Mammary epithelial cell (primary cell): ENCODE measurements around the gene CSMD2.

ENCODE experiments used
- CTCF ChIP-seq, 2 donors: IDR thresholded peaks in 1 of 2; conservative IDR thresholded peaks in 1 of 2; 2 replicates each; pipeline ENCODE4 v1.5.1; 2011 to 2012; ENCODE audit warnings: inconsistent platforms in 2 of 2, low read length in 2 of 2, mild to moderate bottlenecking in 2 of 2, control low read depth in 1 of 2, low read depth in 1 of 2; ENCODE audit not compliant: insufficient read depth in 1 of 2; ENCODE audit errors: extremely low read depth in 1 of 2
- EZH2 ChIP-seq: IDR thresholded peaks from 2 replicates; pipeline ENCODE4 v1.6.1; 2012; ENCODE audit warnings: low read length, inconsistent platforms, borderline replicate concordance

- TF ChIP-seq CTCF (conservative IDR thresholded peaks at IDR 0.05 in 1 of 2, IDR thresholded peaks at IDR 0.05 in 1 of 2; ENCODE audit: extremely low read depth in 1 of 2, insufficient read depth in 1 of 2, low read depth in 1 of 2, low read length in 2 of 2) (no peak), EZH2 (no peak)
Measured at GRCh38 chr1:33548319-33548718, 616.7 kb downstream of the CSMD2 start.
